ENCODE data around the gene ADGRB2. TPM values are rescaled to one million over a fixed set of nuclear protein-coding genes. Genes with fewer than 3 reads are reported as not detected.

ADGRB2 gene
- total RNA-seq, 4 donors from 2014 or later = 2.4 to 14.3 (median 9.8) TPM

DNA sequence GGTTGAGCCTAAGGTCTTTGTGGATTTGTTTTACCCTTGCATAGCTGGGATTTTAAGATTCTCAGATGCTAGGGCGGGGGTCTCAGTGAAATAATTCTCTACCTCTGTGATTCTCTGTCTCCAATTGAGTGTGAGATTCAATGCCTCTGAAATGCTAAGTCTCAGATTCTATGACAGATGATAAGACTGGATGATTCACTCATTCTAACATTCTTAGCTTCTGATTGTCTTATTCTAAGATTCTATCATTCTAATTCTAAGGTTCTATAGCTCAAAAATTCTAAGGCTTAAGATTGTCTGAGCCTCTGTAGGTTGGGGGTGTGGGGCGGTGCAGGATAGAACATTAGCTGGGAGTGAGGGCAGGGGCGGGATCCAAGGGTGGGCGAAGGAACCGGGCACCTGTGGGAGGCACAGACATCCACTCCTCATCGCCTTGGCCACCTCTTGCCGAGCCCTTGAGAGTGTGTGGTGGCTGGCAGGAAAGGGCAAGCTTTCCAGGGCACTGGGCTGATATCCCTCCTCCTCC, 29.5 kb downstream of the ADGRB2 start:
- Histone ChIP-seq H3K27me3 (no peaks in the 10 kb centered on the region), H3K4me1 (no peaks in the 10 kb centered on the region), H3K27ac (no peak overlapping the region), H3K9me3 (no peaks in the 10 kb centered on the region), H3K36me3 (no peaks in the 10 kb centered on the region), H3K4me3 (replicated peaks in 1 of 3) (no peak overlapping the region)
- intact Hi-C loops (cut with DNase I) = no loop called here
- 90 to 94% methylated on average over 7 of the region's 7 CpGs for WGBS, 2 donors
- no peak for DNase-seq
- TF ChIP-seq POLR2A (IDR thresholded peaks at IDR 0.05) = no peak
- TF ChIP-seq, protein P1, sequence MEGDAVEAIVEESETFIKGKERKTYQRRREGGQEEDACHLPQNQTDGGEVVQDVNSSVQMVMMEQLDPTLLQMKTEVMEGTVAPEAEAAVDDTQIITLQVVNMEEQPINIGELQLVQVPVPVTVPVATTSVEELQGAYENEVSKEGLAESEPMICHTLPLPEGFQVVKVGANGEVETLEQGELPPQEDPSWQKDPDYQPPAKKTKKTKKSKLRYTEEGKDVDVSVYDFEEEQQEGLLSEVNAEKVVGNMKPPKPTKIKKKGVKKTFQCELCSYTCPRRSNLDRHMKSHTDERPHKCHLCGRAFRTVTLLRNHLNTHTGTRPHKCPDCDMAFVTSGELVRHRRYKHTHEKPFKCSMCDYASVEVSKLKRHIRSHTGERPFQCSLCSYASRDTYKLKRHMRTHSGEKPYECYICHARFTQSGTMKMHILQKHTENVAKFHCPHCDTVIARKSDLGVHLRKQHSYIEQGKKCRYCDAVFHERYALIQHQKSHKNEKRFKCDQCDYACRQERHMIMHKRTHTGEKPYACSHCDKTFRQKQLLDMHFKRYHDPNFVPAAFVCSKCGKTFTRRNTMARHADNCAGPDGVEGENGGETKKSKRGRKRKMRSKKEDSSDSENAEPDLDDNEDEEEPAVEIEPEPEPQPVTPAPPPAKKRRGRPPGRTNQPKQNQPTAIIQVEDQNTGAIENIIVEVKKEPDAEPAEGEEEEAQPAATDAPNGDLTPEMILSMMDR (IDR thresholded peaks at IDR 0.05) = no peak

DNA sequence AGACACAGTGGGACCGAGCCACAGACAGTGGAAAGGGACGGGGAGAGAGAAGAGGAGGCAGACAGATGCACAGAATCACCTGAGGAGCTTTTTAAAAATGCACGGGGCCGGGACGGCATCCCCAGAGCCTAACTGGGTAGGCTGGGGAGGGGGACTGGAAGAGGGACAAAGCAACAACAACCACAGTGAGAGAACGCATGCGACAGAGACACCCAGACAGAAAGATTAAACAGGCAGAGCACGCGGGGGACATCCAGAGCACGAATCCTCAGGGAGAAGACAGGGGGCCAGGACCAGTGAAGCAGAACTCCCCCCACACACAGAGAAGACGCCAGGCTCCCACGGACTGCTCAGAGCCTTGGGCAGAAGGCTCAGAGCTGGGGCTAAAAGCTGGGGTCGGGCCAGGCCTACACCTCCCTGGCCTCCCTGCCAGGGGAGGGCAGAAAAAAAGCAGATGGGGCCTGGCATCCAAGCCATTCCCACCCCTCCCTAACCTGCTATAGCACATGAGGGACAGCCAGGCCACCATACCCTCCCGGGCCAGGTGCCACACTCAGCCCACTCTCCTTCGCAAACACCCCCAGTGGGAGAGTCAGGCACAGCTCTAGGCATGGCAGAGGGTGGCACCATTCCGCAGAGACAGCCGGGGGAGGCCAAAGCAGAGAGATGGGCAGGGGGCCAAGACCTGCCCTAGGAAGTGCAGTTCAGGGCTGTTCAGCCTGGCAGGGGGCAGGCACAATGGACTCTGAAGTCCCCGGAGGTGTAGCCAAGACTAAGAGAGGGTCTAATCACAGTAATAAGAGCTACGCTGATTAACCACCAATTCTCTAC, 30.5 kb downstream of the ADGRB2 start:
- Histone ChIP-seq H3K9me3 (no peaks in the 10 kb centered on the region), H3K27me3 (no peaks in the 10 kb centered on the region), H3K36me3 (no peaks in the 10 kb centered on the region), H3K4me1 (no peaks in the 10 kb centered on the region), H3K4me3 (replicated peaks in 1 of 3) (no peak overlapping the region), H3K27ac (no peak overlapping the region)
- 74 to 75% methylated on average over 19 of the region's 19 CpGs for WGBS, 2 donors
- DNase-seq = peak; percentile 15 to 16
- intact Hi-C loops (cut with DNase I) = no loop called here
- TF ChIP-seq, protein P1 (IDR thresholded peaks at IDR 0.05) = no peak
- TF ChIP-seq POLR2A (IDR thresholded peaks at IDR 0.05) = no peak

DNA sequence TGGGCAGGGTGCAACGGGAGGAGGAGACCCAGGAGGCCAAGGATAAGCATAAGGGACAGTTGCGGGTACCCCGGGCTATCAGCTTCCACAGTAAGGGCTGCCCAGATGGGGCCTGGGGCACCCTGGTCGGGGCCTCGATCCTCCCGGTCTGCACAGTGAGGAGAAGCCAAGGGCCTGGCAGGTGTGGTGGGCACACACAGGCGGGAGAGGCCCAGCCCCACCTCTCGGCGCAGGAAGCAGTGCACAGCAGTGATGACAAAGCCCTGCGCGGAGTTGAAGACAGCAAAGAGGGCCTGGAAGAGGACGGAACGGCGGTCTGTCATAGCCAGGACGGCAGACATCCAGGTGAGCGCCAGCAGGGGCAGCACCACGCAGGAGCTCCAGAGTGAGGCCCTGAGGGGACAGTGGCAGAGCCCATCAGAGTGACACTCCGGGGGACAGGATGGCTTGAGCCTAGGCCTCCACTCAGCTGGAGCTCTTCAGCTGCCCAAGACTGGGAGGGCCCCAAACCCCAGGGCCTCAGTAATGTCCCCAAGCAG, 31.3 kb downstream of the ADGRB2 start:
- Histone ChIP-seq H3K4me3 (replicated peaks in 1 of 3) (no peak overlapping the region), H3K9me3 (no peaks in the 10 kb centered on the region), H3K27ac (no peak overlapping the region), H3K4me1 (no peaks in the 10 kb centered on the region), H3K27me3 (no peaks in the 10 kb centered on the region), H3K36me3 (no peaks in the 10 kb centered on the region)
- no peak for DNase-seq
- 89 to 92% methylated on average over 13 to 18 of the region's 18 CpGs for WGBS, 2 donors
- TF ChIP-seq POLR2A (IDR thresholded peaks at IDR 0.05) = no peak
- TF ChIP-seq, protein P1 (IDR thresholded peaks at IDR 0.05) = no peak
- intact Hi-C loops (cut with DNase I) = no loop called here

DNA sequence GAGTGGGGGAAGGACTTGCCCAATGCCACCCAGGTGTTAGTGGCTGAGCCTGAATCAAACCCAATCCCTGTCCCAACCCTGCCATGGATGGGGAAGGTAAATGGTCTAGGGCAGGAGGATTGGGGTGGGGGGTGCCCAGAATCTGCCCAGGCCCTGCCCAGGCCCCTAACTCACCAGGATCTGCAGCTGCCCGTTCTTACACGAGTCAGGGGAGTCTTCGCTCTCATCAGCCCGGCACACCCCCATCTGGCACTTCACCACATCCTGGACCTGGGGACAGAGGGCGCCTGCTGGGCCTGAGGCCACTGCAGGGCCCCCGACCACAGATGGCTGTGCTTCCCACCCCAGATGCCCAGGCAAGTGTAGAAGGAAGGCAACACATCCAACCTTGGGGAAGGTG, 31.8 kb downstream of the ADGRB2 start:
- no peak overlapping the region for H3K4me3 ChIP-seq (replicated peaks in 1 of 3)
- WGBS, 2 donors = 75 to 82% methylated on average over 5 to 6 of the region's 6 CpGs
- H3K36me3 ChIP-seq = no peaks in the 10 kb centered on the region
- no peaks in the 10 kb centered on the region for H3K4me1 ChIP-seq
- no peaks in the 10 kb centered on the region for H3K27me3 ChIP-seq
- intact Hi-C loops (cut with DNase I) = no loop called here
- no peak for DNase-seq
- no peak overlapping the region for H3K27ac ChIP-seq
- no peaks in the 10 kb centered on the region for H3K9me3 ChIP-seq
- TF ChIP-seq, protein P1 (IDR thresholded peaks at IDR 0.05) = no peak
- TF ChIP-seq POLR2A (IDR thresholded peaks at IDR 0.05) = no peak

DNA sequence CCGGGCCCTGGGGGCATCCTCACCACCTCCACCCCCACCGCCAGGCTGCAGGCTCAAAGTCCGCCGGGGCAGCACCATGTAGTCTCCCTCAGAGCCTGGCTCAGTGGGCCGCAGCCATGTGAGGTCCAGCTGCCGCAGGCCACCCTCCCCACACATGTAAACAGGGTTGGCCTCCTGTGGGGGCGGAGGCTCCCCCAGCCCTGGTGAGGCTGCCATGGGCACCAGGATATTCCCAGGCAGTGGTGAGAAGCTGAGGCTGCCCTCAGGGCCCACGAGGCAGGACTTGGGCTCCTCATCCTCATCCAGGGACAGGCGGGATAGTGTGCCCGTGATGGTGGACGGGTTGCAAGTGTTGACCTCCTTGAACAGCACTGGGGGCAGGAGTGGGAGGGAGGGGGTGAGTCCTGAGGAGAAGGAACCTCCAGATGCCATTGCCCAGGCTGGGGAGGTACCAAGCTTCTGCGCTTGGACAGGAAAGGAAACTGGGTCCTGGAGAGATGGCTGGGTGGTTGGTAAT, 33.0 kb downstream of the ADGRB2 start:
- Histone ChIP-seq H3K27me3 (no peaks in the 10 kb centered on the region), H3K4me3 (replicated peaks in 1 of 3) (no peak overlapping the region), H3K36me3 (no peaks in the 10 kb centered on the region), H3K27ac (no peak overlapping the region), H3K9me3 (no peaks in the 10 kb centered on the region), H3K4me1 (no peaks in the 10 kb centered on the region)
- intact Hi-C loops (cut with DNase I) = no loop called here
- DNase-seq = no peak
- no peak for TF ChIP-seq POLR2A (IDR thresholded peaks at IDR 0.05)
- TF ChIP-seq, protein P1 (IDR thresholded peaks at IDR 0.05) = no peak
- WGBS, 2 donors = 85 to 94% methylated on average over 4 to 5 of the region's 12 CpGs
